ENCODE data around the gene STX8. TPM values are rescaled to one million over a fixed set of nuclear protein-coding genes. Genes with fewer than 3 reads are reported as not detected.

STX8 gene
- total and polyA plus RNA-seq, 8 donors: 26.9 to 37.4 (median 32.3) TPM

- FAIRE-seq (no peak), DNase-seq (no peak), ATAC-seq (peak; percentile 57 to 88 (median 78))
- peak overlapping the region in 2 of 4 donors; percentile 75 for H3K27ac ChIP-seq
- no peak overlapping the region for H3K4me3 ChIP-seq
- no peaks in the 10 kb centered on the region for H3K36me3 ChIP-seq
- no peaks in the 10 kb centered on the region for H3K27me3 ChIP-seq
- intact Hi-C loops (cut with DNase I): no loop called here
- 24 to 32% methylated on average over 5 of the region's 5 CpGs for WGBS, 2 donors
- peaks cover 0 to 2% (median 0%) of the 10 kb centered on the region in 4 donors for H3K9me3 ChIP-seq
- H3K4me1 ChIP-seq: peaks cover 0 to 4% (median 0%) of the 10 kb centered on the region in 3 donors
- no peak for TF ChIP-seq CTCF (IDR thresholded peaks at IDR 0.05)
Observed at GRCh38 chr17:9217151-9218056, 358.2 kb downstream of the STX8 start.

GRCh38 chr17:9215465-9215864 lies 360.2 kb downstream of the STX8 start:
- Histone ChIP-seq H3K27me3 (no peaks in the 10 kb centered on the region), H3K4me1 (peaks cover 0 to 4% (median 0%) of the 10 kb centered on the region in 3 donors), H3K36me3 (no peaks in the 10 kb centered on the region), H3K9me3 (peaks cover 0 to 2% (median 0%) of the 10 kb centered on the region in 4 donors), H3K27ac (no peak overlapping the region), H3K4me3 (no peak overlapping the region)
- FAIRE-seq (no peak), DNase-seq (no peak), ATAC-seq (no peak)
- no peak for TF ChIP-seq CTCF (IDR thresholded peaks at IDR 0.05)
- intact Hi-C loops (cut with DNase I): no loop called here

- intact Hi-C loops (cut with DNase I): no loop called here
- Histone ChIP-seq H3K27ac (no peak overlapping the region), H3K9me3 (peaks cover 0 to 2% (median 0%) of the 10 kb centered on the region in 4 donors), H3K27me3 (no peaks in the 10 kb centered on the region), H3K4me3 (no peak overlapping the region), H3K4me1 (peaks cover 0 to 4% (median 0%) of the 10 kb centered on the region in 3 donors), H3K36me3 (no peaks in the 10 kb centered on the region)
- ATAC-seq (no peak), DNase-seq (peak in 1 of 6 donors; percentile 27), FAIRE-seq (no peak)
- WGBS, 2 donors: 68 to 76% methylated on average over 3 of the region's 3 CpGs
- TF ChIP-seq CTCF (IDR thresholded peaks at IDR 0.05): no peak
Observed at GRCh38 chr17:9213303-9213640, 362.3 kb downstream of the STX8 start.

GRCh38 chr17:9212376-9213302 lies 363.0 kb downstream of the STX8 start:
- intact Hi-C loops (cut with DNase I): no loop called here
- no peak for FAIRE-seq

More at GRCh38 chr17:9212376-9213302, 363.0 kb downstream of the STX8 start:
- no peak for TF ChIP-seq CTCF (IDR thresholded peaks at IDR 0.05)
- DNase-seq: no peak
- H3K4me1 ChIP-seq: peaks cover 0 to 4% (median 0%) of the 10 kb centered on the region in 3 donors
- no peak overlapping the region for H3K27ac ChIP-seq
- no peak overlapping the region for H3K4me3 ChIP-seq
- H3K36me3 ChIP-seq: no peaks in the 10 kb centered on the region
- no peak for ATAC-seq
- 88 to 92% methylated on average over 28 to 30 of the region's 30 CpGs for WGBS, 2 donors
- H3K27me3 ChIP-seq: no peaks in the 10 kb centered on the region
- H3K9me3 ChIP-seq: peaks cover 0 to 2% (median 0%) of the 10 kb centered on the region in 4 donors
